GM13976 (cell line): ENCODE results near the gene AMD1.
A peak's percentile ranks its signal among the peaks of the same experiment; 100 is the strongest.
"Not testable (repeated sequence)": the region's sequence is repeated elsewhere in the genome, so short reads cannot be mapped to it uniquely, and the experiment has no call there.

Experiments used
- DNase-seq: peaks from one replicate; pipeline ENCODE4 v3.0.0; 2012; ENCODE audit warnings: low spot score
- in situ Hi-C: fragments of 300-500 bp; cut with MboI; formaldehyde crosslinking; loops from one replicate; pipeline ENCODE4 v1.12.0; 2022; ENCODE audit warnings: low sequenced_read_pairs, mixed read lengths, inconsistent platforms; ENCODE audit not compliant: unreplicated experiment
- TF ChIP-seq, protein P1 (sequence below): IDR thresholded peaks from 2 replicates; pipeline ENCODE4 v1.5.1; 2012; ENCODE audit warnings: borderline replicate concordance, mild to moderate bottlenecking; ENCODE audit not compliant: insufficient read depth; ENCODE audit errors: extremely low read depth, missing control alignments, control extremely low read depth

Gene AMD1

GRCh38 chr6:110873981-110874879, at the start of gene AMD1:
TSS of gene AMD1 (plus strand) at chr6:110874785. CDS start at chr6:110875106, 321 bp downstream.
- TF ChIP-seq, protein P1, sequence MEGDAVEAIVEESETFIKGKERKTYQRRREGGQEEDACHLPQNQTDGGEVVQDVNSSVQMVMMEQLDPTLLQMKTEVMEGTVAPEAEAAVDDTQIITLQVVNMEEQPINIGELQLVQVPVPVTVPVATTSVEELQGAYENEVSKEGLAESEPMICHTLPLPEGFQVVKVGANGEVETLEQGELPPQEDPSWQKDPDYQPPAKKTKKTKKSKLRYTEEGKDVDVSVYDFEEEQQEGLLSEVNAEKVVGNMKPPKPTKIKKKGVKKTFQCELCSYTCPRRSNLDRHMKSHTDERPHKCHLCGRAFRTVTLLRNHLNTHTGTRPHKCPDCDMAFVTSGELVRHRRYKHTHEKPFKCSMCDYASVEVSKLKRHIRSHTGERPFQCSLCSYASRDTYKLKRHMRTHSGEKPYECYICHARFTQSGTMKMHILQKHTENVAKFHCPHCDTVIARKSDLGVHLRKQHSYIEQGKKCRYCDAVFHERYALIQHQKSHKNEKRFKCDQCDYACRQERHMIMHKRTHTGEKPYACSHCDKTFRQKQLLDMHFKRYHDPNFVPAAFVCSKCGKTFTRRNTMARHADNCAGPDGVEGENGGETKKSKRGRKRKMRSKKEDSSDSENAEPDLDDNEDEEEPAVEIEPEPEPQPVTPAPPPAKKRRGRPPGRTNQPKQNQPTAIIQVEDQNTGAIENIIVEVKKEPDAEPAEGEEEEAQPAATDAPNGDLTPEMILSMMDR = no peak
- in situ Hi-C loops = loop anchor here (10.0 kb wide), 1 partner anchor 189 kb away; no protein-coding TSS in a partner anchor

DNA sequence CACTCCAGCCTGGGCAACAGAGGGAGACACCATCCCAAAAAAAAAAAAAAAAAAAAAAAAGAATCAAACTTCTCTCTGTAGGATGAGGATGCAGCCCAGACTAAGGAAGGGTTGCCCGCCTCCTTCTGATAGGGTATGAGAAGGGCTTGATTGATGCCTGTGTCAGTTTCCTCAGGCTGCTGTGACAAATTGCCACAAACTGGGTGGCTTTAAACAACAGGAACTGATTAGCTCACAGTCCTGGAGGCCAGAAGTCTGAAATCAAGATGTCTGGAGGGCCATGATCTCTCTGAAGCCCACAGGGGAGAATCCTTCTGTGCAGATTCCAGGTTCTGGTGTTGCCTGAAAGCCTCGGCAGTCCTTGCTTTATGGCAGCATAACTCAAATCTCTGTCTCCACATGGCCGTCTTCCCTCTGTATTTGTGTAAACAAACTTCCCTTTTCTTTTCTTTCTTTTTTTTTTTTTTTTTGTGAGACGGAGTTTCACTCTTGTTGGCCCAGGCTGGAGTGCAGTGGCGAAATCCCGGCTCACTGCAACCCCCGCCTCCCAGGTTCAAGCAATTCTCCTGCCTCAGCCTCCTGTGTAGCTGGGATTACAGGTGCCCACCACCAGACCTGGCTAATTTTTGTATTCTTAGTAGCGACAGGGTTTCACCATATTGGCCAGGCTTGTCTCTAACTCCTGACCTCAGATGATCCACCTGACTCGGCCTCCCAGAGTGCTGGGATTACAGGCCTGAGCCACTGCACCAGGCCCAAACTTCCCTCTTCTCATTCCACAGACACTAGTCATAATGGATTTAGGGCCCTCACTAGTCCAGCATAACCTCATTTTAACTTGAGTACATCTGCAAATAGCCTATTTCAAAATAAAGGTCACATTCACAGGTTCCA, 48.1 kb upstream of the AMD1 start:
- no peak for DNase-seq
- TF ChIP-seq, protein P1 = no peak
- in situ Hi-C loops = no loop called here

More at GRCh38 chr6:110873981-110874879, at the start of gene AMD1:
- DNase-seq = peak; percentile 98

- TF ChIP-seq, protein P1 = no peak
Measured at GRCh38 chr6:110828396-110828795, 46.2 kb upstream of the AMD1 start.

GRCh38 chr6:110831405-110831804, 43.2 kb upstream of the AMD1 start:
- DNase-seq = no peak
- TF ChIP-seq, protein P1 = no peak
- in situ Hi-C loops = no loop called here

More at GRCh38 chr6:110828396-110828795, 46.2 kb upstream of the AMD1 start:
- DNase-seq = no peak
- in situ Hi-C loops = no loop called here

DNA sequence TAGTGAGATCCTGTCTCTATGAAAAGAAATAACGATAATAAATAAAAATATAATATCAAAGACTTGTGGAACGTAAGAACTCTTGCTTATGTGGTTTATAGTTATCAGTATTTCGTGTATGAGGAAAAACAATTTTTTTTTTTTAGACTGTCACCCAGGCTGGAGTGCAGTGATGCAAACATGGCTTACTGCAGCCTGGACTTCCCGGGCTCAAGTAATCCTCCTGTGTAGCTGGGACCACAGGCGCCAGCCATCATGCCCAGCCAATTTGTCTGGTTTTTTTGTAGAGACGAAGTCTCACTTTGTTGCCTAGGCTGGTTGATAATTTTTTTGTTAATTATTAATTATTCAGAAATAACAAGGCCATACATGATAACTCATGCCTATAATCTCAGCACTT, 40.8 kb upstream of the AMD1 start:
- TF ChIP-seq, protein P1 = no peak
- DNase-seq = no peak
- in situ Hi-C loops = no loop called here

GRCh38 chr6:110835751-110836150, 38.8 kb upstream of the AMD1 start:
- DNase-seq, in situ Hi-C loops: not testable (repeated sequence)
